NCI-H146 (cell line): ENCODE measurements around the gene MAN1B1.

Experiments
- DNase-seq: peaks from one replicate; lab custom pipeline; 2025; lab: John Stamatoyannopoulos, UW

MAN1B1 gene

DNA sequence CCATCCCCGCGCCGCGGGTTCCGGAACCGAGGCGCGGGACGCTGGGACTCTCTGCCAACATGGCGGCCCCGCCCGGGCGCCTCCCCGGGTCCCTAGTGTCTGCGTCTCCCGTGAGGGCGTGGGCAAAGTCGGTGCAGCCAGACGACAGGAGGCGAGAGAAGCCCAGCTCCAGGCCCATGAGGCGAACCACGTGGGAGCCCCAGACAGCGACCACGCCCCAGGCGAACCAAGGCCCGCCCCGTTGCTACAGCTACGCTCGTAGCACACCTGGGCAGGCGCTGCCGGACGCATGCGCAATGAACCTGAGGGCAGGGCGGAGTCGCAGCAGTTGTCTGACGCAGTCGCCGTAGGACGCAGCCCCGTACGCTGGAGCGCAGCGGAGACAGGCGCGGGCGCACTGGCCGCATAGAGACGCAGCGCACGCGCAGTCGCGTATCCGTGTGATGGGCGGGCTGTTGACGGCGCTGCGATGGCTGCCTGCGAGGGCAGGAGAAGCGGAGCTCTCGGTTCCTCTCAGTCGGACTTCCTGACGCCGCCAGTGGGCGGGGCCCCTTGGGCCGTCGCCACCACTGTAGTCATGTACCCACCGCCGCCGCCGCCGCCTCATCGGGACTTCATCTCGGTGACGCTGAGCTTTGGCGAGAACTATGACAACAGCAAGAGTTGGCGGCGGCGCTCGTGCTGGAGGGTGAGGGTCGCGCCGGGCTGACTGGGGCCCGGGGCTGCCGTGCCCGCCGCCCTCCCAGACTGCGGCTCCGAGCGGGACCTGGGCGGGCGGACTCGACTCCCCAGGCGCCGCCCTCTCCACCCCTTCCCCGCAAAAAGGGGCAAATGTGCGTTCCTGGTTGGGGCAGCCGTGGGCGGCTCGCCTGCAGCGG is at the start of gene MAN1B1:
TSS of gene MAN1B1 (plus strand) at position 455 of the 878 bp plus-strand sequence. CDS start at position 470, 15 bp downstream.
- peak; percentile 98 for DNase-seq

DNA sequence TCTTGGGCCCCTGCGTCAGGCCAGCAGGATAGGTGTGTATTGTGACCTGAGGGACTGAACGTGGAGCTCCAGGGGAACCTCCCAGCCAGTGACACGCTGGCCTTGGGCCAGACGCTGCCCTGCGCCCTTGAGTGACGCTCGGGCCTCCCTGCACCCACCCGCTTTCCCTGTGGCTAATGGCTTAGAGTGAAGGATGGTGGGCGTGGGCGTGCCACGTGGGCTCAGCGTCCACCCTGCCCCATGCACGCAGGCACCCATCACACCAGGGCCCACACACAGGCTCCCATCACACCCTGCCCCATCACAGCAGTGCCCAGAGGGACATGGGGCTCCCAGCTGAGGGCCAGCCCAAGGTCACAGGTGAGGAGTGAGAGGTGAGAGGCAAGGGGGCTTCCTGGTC is 49.8 kb upstream of the MAN1B1 start:
- DNase-seq = no peak

DNA sequence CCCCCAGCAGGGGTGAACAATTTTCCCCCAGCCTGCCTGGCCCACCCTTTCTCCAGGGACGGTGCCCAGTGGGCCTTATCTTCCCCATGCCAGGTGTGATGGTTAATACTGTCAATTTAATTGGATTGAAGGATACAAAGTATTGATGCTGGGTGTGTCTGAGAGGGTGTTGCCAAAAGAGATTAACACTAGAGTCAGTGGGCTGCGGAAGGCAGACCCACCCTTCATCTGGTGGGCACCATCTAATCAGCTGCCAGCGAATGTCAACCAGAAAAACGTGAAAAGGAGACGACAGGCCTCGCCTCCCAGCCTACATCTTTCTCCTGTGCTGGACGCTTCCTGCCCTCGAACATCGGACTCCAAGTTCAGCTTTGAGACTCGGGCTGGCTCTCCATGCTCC is 49.3 kb upstream of the MAN1B1 start:
- no peak for DNase-seq

DNA sequence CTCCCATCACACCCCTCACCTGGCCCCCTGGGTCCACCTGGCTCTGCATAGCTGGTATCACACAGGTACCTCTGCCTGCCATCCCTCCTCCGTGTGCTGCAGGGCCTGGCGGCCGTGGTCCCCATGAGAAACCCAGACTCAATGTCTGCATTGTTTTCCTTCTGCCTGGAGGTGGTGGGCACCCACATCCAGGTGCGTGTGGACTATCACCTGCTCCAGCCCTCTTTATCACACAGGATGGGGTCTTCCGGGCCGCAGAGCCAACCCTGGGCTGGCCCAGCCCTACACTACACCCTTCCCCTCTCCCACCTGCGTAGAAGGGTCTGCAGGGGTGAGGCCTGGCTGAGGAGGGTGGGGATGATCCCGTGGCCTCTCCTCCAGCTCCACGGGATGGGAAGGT is 47.9 kb upstream of the MAN1B1 start:
- no peak for DNase-seq

DNA sequence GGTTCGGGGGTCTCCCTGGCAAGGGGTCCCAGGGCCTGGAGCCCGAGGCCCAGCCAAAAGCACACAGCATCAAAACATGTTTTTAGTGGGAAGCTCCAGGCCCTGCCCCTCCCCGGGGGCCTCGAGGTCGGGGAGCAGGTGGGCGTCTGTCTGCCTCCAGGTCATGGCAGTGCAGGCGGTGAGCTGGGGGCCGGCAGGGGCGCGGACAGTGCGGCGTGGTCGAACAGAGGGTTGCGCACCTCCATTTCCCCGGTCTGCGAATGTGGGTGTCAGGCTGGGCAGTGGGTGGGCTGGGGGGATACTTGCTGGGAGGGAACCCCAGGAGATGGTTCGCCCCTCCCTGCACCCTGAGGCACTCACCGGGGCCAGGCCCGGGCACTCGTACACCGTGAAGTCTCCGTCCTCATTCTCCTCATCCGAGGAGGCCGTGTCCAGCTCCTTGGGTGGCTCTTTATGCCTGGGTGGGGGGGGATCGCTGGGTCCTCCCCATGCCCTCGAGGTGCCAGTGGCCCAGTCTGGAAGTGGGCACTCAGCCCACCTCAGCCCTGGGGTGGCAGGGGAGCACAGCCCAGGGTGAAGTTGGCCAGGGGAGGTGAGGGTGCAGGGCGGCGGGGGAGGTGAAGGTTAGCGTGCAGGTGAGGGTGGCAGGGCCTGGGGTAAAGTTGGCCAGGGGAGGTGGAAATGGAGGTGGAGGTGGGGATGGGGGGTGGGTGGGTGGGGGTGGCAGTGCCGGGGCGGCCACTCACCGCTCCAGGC is 47.0 kb upstream of the MAN1B1 start:
- DNase-seq = no peak

DNA sequence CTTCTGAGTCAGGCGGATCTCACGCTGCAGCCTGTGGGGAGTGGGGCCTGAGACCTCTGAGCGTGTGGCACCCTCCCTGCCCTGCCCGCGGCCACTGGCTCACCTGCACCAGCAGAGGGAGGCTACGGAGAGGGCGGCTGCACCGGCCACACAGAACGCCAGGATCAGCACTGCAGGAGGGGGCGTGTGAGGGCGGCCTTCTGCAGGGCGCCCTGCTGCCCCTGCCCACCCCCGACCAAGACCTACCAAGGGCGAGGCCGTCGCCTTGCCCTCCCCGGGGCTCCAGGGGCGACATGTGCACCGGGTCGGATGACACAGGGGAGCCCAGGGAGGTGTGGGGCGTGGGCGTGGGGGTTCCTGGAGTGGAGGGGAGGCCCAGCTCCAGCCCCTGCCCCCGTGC is 46.2 kb upstream of the MAN1B1 start:
- DNase-seq = no peak

DNA sequence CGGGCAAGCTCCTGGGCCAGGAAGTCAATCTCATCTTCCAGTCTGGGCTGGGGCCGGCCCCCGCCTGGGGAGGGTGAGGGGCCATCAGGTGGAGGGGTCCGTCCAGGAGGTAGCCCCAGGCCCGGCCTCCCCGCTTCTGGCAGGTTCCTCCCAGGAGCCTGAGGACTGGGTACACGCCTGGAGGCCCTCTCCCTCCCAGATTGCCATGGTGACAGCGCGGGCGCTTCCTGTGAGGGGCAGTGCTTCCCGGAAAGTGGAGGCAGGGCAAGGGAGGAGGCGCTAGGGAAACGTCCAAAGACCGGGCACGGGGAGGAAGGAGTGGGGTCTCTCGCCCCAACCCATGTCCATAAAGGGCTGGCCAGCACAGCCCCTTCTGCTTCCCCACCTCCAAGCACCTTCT is 45.7 kb upstream of the MAN1B1 start:
- no peak for DNase-seq

DNA sequence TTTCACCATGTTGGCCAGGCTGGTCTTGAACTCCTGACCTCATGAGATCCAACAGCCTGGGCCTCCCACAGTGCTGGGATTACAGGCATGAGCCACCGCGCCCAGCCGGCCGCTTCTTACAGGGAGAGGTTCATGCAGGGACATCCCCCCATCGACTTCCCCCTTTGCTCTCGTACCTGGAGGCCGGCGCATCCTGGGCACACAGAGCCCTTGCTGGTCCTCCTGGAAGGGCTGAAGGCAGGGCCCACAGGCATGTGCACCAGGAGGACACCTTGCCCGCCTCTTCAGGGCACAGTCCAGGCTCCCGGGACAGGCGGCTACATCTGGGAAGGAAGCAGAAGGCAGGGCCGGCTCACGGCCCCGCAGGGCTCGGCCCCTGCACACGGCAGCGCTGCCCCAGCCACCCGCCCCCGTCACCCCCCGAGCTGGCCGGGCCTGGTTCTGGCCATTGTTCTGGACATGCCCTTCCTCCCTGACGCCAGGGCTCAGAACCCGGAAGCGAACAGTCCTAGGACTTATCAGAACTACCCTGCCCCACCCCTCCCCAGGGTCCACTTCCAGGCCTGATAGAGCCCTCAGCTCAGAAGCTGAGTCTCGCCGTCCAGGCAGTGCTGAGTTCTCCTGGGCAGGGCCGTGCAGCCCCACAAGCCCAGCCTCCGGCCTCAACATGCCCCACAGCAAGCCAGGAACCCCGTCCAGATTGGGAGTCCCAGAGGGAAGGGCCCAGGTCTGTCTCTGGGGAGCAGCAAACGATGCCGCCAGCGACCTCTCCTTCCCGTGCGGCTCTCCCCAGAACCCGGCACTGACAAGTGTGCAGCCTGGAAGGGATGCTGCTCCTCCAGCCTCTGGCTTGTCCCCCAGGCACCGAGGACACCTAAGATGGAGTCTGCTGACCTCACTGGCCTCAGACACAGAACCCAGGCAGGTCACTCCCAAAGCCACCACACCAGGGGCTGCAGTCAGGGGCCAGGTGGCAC is 43.7 kb upstream of the MAN1B1 start:
- DNase-seq = no peak

DNA sequence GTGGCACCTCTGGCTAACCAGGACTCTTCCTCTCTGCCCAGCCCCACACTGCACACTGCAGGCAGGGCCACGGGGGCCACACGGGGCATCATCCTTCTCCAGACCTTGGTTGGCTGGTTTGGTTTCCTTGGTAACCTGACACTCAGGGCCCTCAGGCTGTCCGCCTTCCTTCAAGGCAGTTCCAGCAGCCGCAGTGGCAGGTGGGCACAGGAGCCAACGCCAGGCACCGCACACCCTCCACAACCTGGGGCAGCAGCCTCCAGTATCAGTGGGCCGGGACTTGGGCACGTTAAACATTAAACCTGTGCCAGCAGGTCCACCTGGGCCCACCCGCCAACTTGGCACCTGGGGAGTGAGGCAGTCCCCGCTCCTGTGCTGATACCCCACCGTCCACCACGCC is 42.7 kb upstream of the MAN1B1 start:
- no peak for DNase-seq

DNA sequence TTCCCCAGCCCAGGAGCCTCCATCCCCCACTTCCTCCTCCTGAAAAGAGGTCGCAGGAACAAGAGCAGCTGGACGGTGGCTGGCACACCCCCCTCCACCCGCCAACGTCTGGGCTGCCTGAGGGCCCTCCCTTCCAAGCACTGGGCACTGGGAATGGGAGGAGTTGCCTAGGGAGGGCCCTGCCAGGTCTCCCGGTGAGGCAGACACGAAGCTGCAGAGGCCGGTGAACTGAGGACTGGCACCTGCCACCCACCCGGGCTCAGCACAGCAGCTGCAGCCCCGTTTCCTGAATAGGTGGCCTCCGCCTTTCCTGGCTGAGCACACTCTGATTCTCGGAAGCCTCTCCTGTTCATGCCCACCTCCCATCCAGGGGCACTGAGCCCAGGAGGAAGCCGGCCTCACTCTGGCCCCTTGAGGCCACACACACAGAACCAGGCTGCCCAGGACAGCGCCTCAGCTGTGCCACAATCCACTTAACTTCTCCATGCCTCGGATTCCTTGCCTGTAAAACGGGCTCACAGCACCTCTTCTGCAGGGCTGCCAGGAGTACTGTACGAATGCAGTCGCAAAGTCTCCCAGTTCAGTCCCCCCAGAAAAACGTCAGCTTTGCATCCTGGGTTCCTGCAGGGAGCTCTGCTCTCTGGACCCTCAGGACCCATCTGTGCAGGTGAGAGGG is 42.1 kb upstream of the MAN1B1 start:
- DNase-seq = no peak

DNA sequence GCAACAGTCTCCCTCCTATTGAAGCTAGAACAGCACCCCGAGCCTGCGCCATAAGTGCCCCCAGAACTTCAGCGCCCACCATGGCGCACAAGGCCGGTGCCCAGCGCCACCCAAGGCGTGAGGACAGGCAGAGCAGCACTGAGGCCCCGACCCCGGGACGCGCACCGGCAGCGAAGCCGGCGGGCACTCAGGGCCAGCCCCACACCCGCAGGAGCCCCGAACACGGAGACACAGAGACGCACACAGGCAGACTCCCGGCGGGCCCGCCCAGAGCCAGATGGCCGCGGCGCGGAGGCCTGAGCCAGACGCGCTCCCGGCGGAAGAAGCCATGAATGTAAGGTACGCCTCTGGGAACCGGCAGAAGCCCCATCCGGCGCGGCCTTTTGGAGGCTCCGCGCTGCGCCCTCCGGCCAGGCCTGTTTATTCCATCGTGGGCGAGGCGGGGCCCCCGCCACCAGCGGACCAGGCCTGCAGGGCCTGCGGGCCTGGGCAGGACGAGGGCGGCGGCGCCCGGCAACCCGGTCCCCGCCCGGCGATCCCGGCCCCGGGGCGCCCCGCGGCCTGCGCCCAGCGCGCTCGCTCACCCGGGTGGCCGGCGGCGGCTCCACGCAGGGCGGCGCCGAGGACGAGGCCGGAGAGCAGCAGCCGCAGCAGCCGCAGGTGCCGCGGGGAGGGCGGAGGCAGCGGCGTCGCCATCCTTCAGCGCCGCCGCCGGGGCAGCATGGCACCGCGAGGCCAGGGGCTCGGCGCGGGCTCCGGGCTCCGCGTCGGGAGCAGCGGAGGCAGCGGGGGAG is 41.3 kb upstream of the MAN1B1 start:
- DNase-seq = peak; percentile 44

DNA sequence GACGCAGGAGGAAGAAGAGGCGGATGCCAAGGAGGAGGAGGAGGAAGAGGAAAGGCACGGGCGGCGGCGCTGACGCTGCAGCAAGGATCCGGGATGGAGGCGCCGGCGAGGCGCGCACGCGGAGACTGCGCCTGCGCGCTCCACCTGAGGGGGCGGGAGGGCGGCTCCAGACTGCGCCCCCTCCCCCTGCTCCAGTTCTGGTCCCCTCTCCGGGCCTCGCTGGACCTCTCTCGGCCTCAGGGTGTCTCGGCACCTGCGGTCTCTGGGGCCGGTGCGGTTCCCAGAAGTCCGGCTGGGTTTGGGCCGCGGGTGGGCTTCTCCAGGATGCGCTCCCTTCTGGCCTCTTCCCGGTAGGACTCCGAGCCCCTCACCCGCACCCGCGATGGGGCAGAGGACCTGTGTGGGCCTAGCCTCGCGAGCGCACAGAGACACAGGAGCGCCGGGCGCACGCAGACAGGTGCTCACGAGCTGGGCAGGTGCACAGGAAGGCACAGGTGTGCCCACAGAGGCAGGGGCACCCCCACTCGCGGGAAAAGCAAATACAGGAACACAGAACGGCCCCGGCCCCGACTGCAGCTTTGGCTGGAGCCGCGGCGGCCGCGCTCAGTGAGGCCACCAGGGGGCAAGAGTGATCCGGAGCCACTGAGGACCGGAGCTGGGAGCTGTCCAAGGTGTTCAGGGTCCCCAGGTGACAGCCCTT is 40.5 kb upstream of the MAN1B1 start, which contains the start of gene NPDC1:
TSS of gene NPDC1 (minus strand) at position 90 of the 700 bp plus-strand sequence. CDS start 188 bp downstream, outside the sequence.
- peak; percentile 85 for DNase-seq

DNA sequence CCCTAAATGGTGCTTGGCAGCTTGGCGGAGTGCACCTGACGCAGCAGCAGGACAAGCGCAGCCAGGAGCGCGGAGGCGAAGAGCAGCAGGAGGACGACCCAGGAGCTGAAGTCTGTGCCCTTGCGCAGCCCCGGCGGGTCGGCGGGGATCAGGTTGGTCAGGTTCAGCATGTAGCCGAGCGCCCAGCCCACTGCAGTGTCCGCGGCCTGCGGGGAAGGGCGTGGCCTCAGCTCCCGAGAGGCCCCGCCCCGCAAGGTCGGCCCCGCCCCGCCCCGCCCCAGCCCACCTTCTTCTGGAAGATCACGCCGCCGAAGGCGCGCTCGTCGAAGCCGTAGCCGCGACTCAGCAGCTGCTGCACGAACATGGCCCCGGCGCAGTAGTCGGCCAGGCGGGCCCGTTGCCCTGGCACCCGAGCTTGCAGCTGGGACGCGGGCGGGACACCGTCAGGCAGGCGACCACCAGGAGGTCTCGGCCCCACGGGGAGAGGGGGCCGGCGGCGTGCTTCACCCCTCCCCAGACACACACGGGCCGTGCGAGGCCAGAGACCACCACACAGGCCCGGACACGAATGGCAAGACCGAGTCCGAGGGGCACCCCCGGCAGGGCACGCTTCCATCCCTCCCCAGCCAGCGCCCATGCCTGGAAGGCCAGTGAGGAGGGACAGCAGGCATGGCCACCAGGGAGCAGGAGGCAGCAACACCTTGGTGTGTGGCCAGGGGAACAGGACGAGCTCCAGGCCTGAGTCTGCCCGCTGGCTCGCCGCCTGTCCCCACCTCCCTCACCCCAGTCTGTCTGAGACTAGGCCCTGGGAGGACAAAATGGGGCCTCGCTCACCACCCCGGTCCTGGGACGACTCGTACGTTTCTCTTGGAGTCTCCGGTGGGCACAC is 37.9 kb upstream of the MAN1B1 start:
- no peak for DNase-seq

DNA sequence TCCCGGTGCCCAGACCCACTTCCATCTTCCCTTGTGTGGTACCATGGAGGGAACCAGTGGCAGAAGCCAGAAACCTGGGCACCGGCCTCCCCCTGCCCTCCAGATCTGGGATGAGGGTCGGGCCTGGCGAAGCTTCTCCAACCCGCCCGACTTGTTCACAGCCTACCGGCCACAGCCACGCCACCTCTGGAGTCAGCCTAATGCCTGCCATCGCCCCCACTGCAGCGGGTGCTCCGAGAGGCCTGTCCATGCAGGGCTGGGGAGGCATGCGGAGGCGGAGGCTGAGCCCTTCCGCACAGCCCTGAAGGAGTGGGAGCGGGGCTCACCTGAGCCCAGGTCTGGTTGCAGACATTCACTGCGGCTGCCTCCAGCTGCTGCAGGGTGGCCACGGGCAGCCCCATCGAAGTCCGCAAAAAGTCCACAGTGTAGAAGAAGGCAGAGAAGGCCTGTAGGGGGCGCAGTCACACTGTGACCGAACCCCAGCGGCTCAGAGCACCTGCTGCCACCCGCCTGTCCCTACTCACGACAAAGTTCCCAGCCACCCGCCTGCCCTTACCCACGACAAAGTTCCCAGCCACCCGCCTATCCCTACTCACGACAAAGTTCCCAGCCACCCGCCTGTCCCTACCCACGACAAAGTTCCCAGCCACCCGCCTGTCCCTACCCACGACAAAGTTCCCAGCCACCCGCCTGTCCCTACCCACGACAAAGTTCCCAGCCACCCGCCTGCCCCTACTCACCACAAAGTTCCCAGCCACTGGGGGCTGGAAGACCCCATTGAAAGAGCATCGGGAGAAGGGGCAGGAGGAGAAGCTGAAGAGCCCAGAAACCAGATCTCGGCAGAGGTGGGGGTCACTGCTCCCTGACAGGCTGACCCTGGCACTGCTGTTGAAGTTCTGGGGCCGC is 37.0 kb upstream of the MAN1B1 start:
- DNase-seq = peak; percentile 11

DNA sequence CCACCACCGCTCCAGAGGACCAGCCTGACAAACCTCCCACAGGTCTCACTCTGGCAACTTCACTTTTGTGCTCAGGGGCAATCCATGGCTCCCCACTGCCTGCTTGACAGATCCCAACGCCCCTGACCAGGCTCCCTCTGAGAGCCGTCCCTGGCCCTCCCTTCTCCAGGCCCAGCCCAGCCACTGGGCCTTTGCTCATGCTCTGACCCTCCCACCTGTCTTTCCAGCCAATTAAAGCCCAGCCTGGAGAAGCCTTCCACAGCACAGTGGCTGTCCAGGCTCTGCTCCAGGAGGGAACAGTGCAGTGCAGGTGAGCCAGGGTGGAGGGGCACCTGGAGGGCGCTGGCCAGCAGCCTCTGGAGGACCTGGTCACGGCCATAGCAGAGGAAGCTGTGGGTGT is 36.2 kb upstream of the MAN1B1 start:
- no peak for DNase-seq

DNA sequence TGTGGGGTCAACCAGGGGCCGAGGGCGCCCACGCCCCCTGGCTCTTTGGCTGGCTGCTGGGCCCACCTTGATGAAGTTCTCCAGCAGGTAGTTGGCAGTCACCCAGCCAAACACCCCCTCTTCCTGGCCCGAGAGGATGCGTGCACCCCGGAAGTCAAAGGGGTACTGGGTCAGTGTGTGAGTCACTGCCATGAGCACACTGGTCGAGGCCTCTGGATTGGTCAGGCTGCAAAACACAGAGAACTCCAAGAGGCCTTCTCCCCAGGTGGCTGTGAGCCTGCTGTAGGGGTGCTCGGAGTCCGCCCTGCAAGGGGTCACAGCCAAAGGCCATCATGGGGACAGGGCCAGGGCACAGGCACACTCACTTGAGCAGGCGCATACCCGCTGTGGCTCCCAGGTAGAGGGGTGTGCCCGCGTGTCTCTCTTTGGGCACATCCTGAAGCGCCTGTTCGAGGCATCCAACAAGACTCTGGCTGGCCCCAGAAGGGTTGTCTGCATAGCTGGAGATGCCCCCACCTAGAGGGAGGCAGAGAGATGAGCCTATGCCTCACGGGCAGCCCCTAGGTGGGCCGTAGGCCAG is 35.5 kb upstream of the MAN1B1 start:
- DNase-seq = no peak

DNA sequence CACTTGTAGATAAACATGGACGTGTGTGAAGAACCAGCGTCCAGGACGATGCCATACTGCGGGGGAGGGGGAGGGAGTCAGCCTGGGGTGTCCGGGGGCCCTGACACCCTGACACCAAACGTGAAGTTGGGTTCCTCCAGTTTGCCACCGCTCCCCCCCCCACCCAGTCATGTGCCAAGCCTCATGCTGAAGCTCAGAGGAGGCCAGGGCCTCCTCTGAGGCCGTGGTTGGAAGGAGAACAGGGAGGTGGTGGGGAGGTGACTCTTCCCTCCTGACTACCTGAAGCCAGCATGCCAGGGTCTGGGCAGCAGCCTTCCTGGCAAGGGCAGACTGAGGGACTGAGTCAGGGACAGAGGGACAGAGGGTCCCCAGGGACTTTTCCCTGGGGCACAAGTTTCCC is 34.5 kb upstream of the MAN1B1 start:
- DNase-seq = no peak
